Keratinocyte (primary cell): ENCODE results near the gene LSM14B. TPM values are rescaled to one million over a fixed set of nuclear protein-coding genes. Genes with fewer than 3 reads are reported as not detected.

ENCODE experiments used
- DNase-seq: peaks from one replicate; pipeline ENCODE4 v3.0.0-alpha.2; 2011; ENCODE audit warnings: low read depth, missing footprints, low spot score
- FAIRE-seq: peaks from 2 replicates; lab custom pipeline; 2011; peaks lifted over from hg19 to GRCh38; lab: Jason Lieb, UNC
- H2AFZ ChIP-seq: 2 replicates; pipeline ENCODE4 v1.6.0; 2012; ENCODE audit warnings: low read length, control low read depth, inconsistent platforms; ENCODE audit not compliant: control insufficient read depth
- H3K27ac ChIP-seq: 2 replicates; pipeline ENCODE4 v1.5.1; 2011; ENCODE audit warnings: low read length; ENCODE audit not compliant: control insufficient read depth, insufficient read depth
- H3K27me3 ChIP-seq: 3 replicates; pipeline ENCODE4 v1.6.0; 2011; ENCODE audit warnings: low read length; ENCODE audit not compliant: control insufficient read depth, insufficient read depth; ENCODE audit errors: extremely low read depth
- H3K36me3 ChIP-seq, 2 experiments: 2 replicates in 1 of 2; 3 replicates in 1 of 2; pipeline ENCODE4 v1.5.1; 2011; ENCODE audit warnings: low read length in 2 of 2, mild to moderate bottlenecking in 1 of 2; ENCODE audit not compliant: control insufficient read depth in 2 of 2, insufficient read depth in 2 of 2; ENCODE audit errors: extremely low read depth in 1 of 2
- H3K4me1 ChIP-seq: 3 replicates; pipeline ENCODE4 v1.5.1; 2011; ENCODE audit warnings: low read length; ENCODE audit not compliant: control insufficient read depth, insufficient read depth; ENCODE audit errors: extremely low read depth
- H3K4me2 ChIP-seq: 3 replicates; pipeline ENCODE4 v1.6.0; 2011; ENCODE audit warnings: low read depth, low read length; ENCODE audit not compliant: control insufficient read depth, insufficient read depth; ENCODE audit errors: extremely low read depth
- H3K4me3 ChIP-seq, 3 experiments: fragments of 200-600 bp in 1 of 3; sonication (generic) in 1 of 3; 2 replicates in 2 of 3; 3 replicates in 1 of 3; pipeline ENCODE4 v1.5.1; 2011 to 2016; ENCODE audit warnings: low read length in 3 of 3, mild to moderate bottlenecking in 3 of 3, control low read depth in 2 of 3, inconsistent platforms in 1 of 3, low read depth in 1 of 3, mixed read lengths in 1 of 3, mixed run types in 1 of 3, moderate library complexity in 1 of 3; ENCODE audit not compliant: control insufficient read depth in 2 of 3, insufficient read depth in 2 of 3; ENCODE audit errors: extremely low read depth in 1 of 3
- H3K79me2 ChIP-seq: 2 replicates; pipeline ENCODE4 v1.6.0; 2012; ENCODE audit warnings: low read length; ENCODE audit not compliant: control insufficient read depth, insufficient read depth
- H3K9ac ChIP-seq: 3 replicates; pipeline ENCODE4 v1.6.0; 2011; ENCODE audit warnings: low read length; ENCODE audit not compliant: control insufficient read depth, insufficient read depth; ENCODE audit errors: extremely low read depth
- H3K9me1 ChIP-seq: 3 replicates; pipeline ENCODE4 v1.6.0; 2011; ENCODE audit warnings: low read length; ENCODE audit not compliant: control insufficient read depth, insufficient read depth; ENCODE audit errors: extremely low read depth
- H3K9me3 ChIP-seq: 2 replicates; pipeline ENCODE4 v1.5.1; 2012; ENCODE audit warnings: low read depth, low read length; ENCODE audit not compliant: control insufficient read depth
- H4K20me1 ChIP-seq: 3 replicates; pipeline ENCODE4 v1.6.0; 2011; ENCODE audit warnings: low read length; ENCODE audit not compliant: control insufficient read depth, insufficient read depth; ENCODE audit errors: extremely low read depth
- EZH2 ChIP-seq: IDR thresholded peaks from one replicate; pipeline ENCODE4 v1.6.1; 2012; ENCODE audit warnings: inconsistent platforms, mild to moderate bottlenecking, low read length, moderate library complexity
- dilution Hi-C: fragments of 300-500 bp; cut with MboI; formaldehyde crosslinking; loops from one replicate; pipeline ENCODE4 v1.7.0; 2020; ENCODE audit warnings: low sequenced_read_pairs; ENCODE audit not compliant: extremely low pct_ligation_motif_present
- polyA plus RNA-seq, 5 experiments: library from polyadenylated mRNA; depleted of rRNA in 3 of 5; stranded (reverse) in 3 of 5; stranded (forward) in 1 of 5; unstranded in 1 of 5; fragments of >200 nt; gene quantifications; 1 replicate in 1 of 5; 2 replicates in 3 of 5; 3 replicates in 1 of 5; pipeline versions ENCODE4 v1.2.1 to v1.2.3, GENCODE V29; 2011 to 2012; ENCODE audit warnings: missing spikeins in 2 of 5, low read depth in 1 of 5, low replicate concordance in 1 of 5
- TF ChIP-seq, protein P1 (sequence below), 3 experiments: IDR thresholded peaks in 1 of 3; conservative IDR thresholded peaks in 1 of 3; optimal IDR thresholded peaks in 1 of 3; 2 replicates in 2 of 3; 3 replicates in 1 of 3; pipeline versions ENCODE3 to v1.5.1; 2011; ENCODE audit warnings: low read length in 3 of 3, mild to moderate bottlenecking in 3 of 3, moderate library complexity in 2 of 3, control low read depth in 1 of 3, inconsistent platforms in 1 of 3; ENCODE audit not compliant: insufficient read depth in 2 of 3; ENCODE audit errors: extremely low read depth in 1 of 3

LSM14B gene
- polyA plus RNA-seq, 1 donor (not counting 4 experiments of a cell fraction or from before 2014, with no cell fraction given), result 21.7 TPM

GRCh38 chr20:62104234-62104789 is 18.0 kb upstream of the LSM14B start:
- no peak for DNase-seq
- Histone ChIP-seq H3K27me3 (no peaks in the 10 kb centered on the region), H4K20me1 (no peaks in the 10 kb centered on the region)

GRCh38 chr20:62104791-62105345 is 17.4 kb upstream of the LSM14B start:
- no peaks in the 10 kb centered on the region for H3K27me3 ChIP-seq
- TF ChIP-seq, protein P1, sequence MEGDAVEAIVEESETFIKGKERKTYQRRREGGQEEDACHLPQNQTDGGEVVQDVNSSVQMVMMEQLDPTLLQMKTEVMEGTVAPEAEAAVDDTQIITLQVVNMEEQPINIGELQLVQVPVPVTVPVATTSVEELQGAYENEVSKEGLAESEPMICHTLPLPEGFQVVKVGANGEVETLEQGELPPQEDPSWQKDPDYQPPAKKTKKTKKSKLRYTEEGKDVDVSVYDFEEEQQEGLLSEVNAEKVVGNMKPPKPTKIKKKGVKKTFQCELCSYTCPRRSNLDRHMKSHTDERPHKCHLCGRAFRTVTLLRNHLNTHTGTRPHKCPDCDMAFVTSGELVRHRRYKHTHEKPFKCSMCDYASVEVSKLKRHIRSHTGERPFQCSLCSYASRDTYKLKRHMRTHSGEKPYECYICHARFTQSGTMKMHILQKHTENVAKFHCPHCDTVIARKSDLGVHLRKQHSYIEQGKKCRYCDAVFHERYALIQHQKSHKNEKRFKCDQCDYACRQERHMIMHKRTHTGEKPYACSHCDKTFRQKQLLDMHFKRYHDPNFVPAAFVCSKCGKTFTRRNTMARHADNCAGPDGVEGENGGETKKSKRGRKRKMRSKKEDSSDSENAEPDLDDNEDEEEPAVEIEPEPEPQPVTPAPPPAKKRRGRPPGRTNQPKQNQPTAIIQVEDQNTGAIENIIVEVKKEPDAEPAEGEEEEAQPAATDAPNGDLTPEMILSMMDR (optimal IDR thresholded peaks at IDR 0.05 in 1 of 3, IDR thresholded peaks at IDR 0.05 in 1 of 3, conservative IDR thresholded peaks at IDR 0.05 in 1 of 3; ENCODE audit: extremely low read depth in 1 of 3, insufficient read depth in 2 of 3, low read length in 3 of 3), result no peak
- no peak for TF ChIP-seq EZH2
- dilution Hi-C loops, result no loop called here
- FAIRE-seq, result no peak
- no peak for DNase-seq
- peaks cover 18% of the 10 kb centered on the region for H3K9me3 ChIP-seq
- no peaks in the 10 kb centered on the region for H3K36me3 ChIP-seq
- no peaks in the 10 kb centered on the region for H3K9me1 ChIP-seq
- no peak overlapping the region for H3K4me2 ChIP-seq
- no peak overlapping the region for H3K4me3 ChIP-seq
- no peaks in the 10 kb centered on the region for H3K79me2 ChIP-seq
- no peaks in the 10 kb centered on the region for H3K4me1 ChIP-seq
- H3K27ac ChIP-seq, result no peak overlapping the region
- no peak overlapping the region for H2AFZ ChIP-seq
- no peaks in the 10 kb centered on the region for H4K20me1 ChIP-seq
- H3K9ac ChIP-seq, result no peak overlapping the region

More at GRCh38 chr20:62104234-62104789, 18.0 kb upstream of the LSM14B start:
- FAIRE-seq, result no peak
- H2AFZ ChIP-seq, result no peak overlapping the region
- no peak overlapping the region for H3K4me2 ChIP-seq
- H3K36me3 ChIP-seq, result no peaks in the 10 kb centered on the region
- H3K27ac ChIP-seq, result no peak overlapping the region
- H3K9me3 ChIP-seq, result peaks cover 16% of the 10 kb centered on the region
- TF ChIP-seq, protein P1 (optimal IDR thresholded peaks at IDR 0.05 in 1 of 3, IDR thresholded peaks at IDR 0.05 in 1 of 3, conservative IDR thresholded peaks at IDR 0.05 in 1 of 3; ENCODE audit: extremely low read depth in 1 of 3, insufficient read depth in 2 of 3, low read length in 3 of 3), result no peak
- no peak for TF ChIP-seq EZH2
- H3K9me1 ChIP-seq, result no peaks in the 10 kb centered on the region
- H3K4me3 ChIP-seq, result no peak overlapping the region
- no peaks in the 10 kb centered on the region for H3K79me2 ChIP-seq
- dilution Hi-C loops, result no loop called here
- no peaks in the 10 kb centered on the region for H3K4me1 ChIP-seq
- no peak overlapping the region for H3K9ac ChIP-seq
